Calu3 (cell line): ENCODE measurements around the gene RFTN2. TPM values are rescaled to one million over a fixed set of nuclear protein-coding genes. Genes with fewer than 3 reads are reported as not detected.
"Not testable (repeated sequence)": the region's sequence is repeated elsewhere in the genome, so short reads cannot be mapped to it uniquely, and the experiment has no call there.

ENCODE experiments used
- BruUV-seq: library from RNA; stranded (reverse); fragments of 400-500 nt; replicated peaks from 2 replicates; lab custom pipeline; 2021; lab: Mats Ljungman, UMichigan
- CTCF ChIA-PET: fragments of 300-600 bp; sonication (Branson Sonifier 250); formaldehyde crosslinking; loops from one replicate; lab custom pipeline; 2022; ENCODE audit warnings: antibody characterized with exemption; lab: Charles Lee
- DNase-seq: peaks from one replicate; pipeline ENCODE4 v3.0.0; 2022
- H3K27ac Mint-ChIP-seq: one replicate; pipeline ENCODE4 v1.8.0; 2022; ENCODE audit warnings: mixed read lengths; ENCODE audit not compliant: unreplicated experiment
- H3K27me3 Mint-ChIP-seq: one replicate; pipeline ENCODE4 v1.8.0; 2022; ENCODE audit warnings: mixed read lengths; ENCODE audit not compliant: unreplicated experiment
- H3K36me3 Mint-ChIP-seq: one replicate; pipeline ENCODE4 v1.8.0; 2022; ENCODE audit warnings: mild to moderate bottlenecking, moderate library complexity, mixed read lengths; ENCODE audit not compliant: insufficient read depth, unreplicated experiment
- H3K4me1 Mint-ChIP-seq: one replicate; pipeline ENCODE4 v1.8.0; 2022; ENCODE audit warnings: mild to moderate bottlenecking, low read depth, mixed read lengths; ENCODE audit not compliant: unreplicated experiment
- H3K4me3 Mint-ChIP-seq: one replicate; pipeline ENCODE4 v1.8.0; 2022; ENCODE audit warnings: mild to moderate bottlenecking, low read depth, moderate library complexity, mixed read lengths; ENCODE audit not compliant: unreplicated experiment
- H3K9me3 Mint-ChIP-seq: one replicate; pipeline ENCODE4 v1.8.0; 2022; ENCODE audit warnings: low read depth, mixed read lengths; ENCODE audit not compliant: unreplicated experiment
- intact Hi-C: fragments of 100-400 bp; cut with micrococcal nuclease; formaldehyde crosslinking; loops from one replicate; pipeline ENCODE4 v1.10.0; 2022; ENCODE audit not compliant: unreplicated experiment
- total RNA-seq: library from RNA; stranded (reverse); gene quantifications from 2 replicates; pipeline ENCODE4 v1.2.3, GENCODE V29; 2022
- TF ChIP-seq, protein P1 (sequence below): fragments of 200-600 bp; IDR thresholded peaks from one replicate; pipeline ENCODE4 v1.8.0; 2022; ENCODE audit warnings: antibody characterized with exemption; ENCODE audit not compliant: unreplicated experiment

RFTN2 gene
- total RNA-seq, 1 experiment from 2014 or later, result 0.05 TPM

GRCh38 chr2:197598450-197598849 lies 76.9 kb downstream of the RFTN2 start:
- BruUV-seq, result no TSS peak
- intact Hi-C loops, result no loop called here
- Mint-ChIP-seq H3K4me3 (no peak overlapping the region), H3K36me3 (no peaks in the 10 kb centered on the region), H3K4me1 (no peaks in the 10 kb centered on the region), H3K27me3 (no peaks in the 10 kb centered on the region), H3K27ac (no peak overlapping the region), H3K9me3 (no peaks in the 10 kb centered on the region)
- CTCF ChIA-PET, result no interaction called here
- TF ChIP-seq, protein P1, sequence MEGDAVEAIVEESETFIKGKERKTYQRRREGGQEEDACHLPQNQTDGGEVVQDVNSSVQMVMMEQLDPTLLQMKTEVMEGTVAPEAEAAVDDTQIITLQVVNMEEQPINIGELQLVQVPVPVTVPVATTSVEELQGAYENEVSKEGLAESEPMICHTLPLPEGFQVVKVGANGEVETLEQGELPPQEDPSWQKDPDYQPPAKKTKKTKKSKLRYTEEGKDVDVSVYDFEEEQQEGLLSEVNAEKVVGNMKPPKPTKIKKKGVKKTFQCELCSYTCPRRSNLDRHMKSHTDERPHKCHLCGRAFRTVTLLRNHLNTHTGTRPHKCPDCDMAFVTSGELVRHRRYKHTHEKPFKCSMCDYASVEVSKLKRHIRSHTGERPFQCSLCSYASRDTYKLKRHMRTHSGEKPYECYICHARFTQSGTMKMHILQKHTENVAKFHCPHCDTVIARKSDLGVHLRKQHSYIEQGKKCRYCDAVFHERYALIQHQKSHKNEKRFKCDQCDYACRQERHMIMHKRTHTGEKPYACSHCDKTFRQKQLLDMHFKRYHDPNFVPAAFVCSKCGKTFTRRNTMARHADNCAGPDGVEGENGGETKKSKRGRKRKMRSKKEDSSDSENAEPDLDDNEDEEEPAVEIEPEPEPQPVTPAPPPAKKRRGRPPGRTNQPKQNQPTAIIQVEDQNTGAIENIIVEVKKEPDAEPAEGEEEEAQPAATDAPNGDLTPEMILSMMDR, result no peak
- DNase-seq, result no peak

- Mint-ChIP-seq H3K27me3 (no peaks in the 10 kb centered on the region), H3K4me1 (no peaks in the 10 kb centered on the region), H3K9me3 (no peaks in the 10 kb centered on the region), H3K27ac (no peak overlapping the region), H3K4me3 (no peak overlapping the region), H3K36me3 (no peaks in the 10 kb centered on the region)
- intact Hi-C loops, result no loop called here
- no TSS peak for BruUV-seq
- CTCF ChIA-PET, result no interaction called here
- TF ChIP-seq, protein P1, result no peak
- DNase-seq, result no peak
Measured at GRCh38 chr2:197597166-197597565, 78.2 kb downstream of the RFTN2 start.

DNA sequence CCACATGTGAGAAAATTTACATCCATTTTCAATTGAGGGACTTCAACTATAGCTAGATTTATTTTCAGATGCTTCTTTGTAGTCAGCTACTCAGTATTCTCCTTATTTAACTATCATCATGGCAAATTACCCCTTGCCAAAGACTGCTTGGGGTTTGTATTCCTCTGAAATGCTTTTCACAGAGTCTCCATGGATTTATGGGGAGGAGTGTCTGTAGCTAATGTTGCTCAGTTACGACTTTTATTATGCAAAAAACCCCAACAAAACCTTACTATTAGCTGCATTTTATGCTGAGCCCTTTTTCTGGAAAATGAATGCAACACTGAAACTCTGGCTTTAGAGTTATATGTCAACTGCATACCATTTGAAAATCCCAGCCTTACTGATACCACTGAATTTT lies 78.6 kb downstream of the RFTN2 start:
- Mint-ChIP-seq H3K4me3 (no peak overlapping the region), H3K36me3 (no peaks in the 10 kb centered on the region), H3K27me3 (no peaks in the 10 kb centered on the region), H3K4me1 (no peaks in the 10 kb centered on the region), H3K9me3 (no peaks in the 10 kb centered on the region), H3K27ac (no peak overlapping the region)
- TF ChIP-seq, protein P1, result no peak
- no TSS peak for BruUV-seq
- no peak for DNase-seq
- intact Hi-C loops, result no loop called here
- CTCF ChIA-PET, result no interaction called here

- H3K36me3 Mint-ChIP-seq, result no peaks in the 10 kb centered on the region
- intact Hi-C loops, result no loop called here
- no TSS peak for BruUV-seq
Measured at GRCh38 chr2:197591339-197592072, 83.9 kb downstream of the RFTN2 start.

DNA sequence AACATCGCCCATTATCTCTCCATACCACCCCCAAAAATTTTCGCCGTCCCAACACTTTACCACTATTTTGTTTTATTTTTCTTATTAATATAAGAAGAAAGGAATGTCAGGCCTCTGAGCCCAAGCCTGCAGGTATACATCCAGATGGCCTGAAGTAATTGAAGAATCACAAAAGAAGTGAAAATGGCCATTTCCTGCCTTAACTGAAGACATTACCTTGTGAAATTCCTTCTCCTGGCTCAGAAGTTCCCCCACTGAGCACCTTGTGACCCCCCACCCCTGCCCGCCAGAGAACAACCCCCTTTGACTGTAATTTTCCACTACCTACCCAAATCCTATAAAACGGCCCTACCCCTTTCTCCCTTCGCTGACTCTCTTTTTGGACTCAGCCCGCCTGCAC lies 88.1 kb downstream of the RFTN2 start:
- CTCF ChIA-PET, H3K4me1 Mint-ChIP-seq, H3K4me3 Mint-ChIP-seq, H3K9me3 Mint-ChIP-seq, DNase-seq, H3K27ac Mint-ChIP-seq, BruUV-seq, H3K36me3 Mint-ChIP-seq, intact Hi-C loops, H3K27me3 Mint-ChIP-seq: not testable (repeated sequence)

More at GRCh38 chr2:197591339-197592072, 83.9 kb downstream of the RFTN2 start:
- H3K27ac Mint-ChIP-seq, result no peak overlapping the region
- CTCF ChIA-PET, result no interaction called here
- TF ChIP-seq, protein P1, result no peak
- no peaks in the 10 kb centered on the region for H3K9me3 Mint-ChIP-seq
- no peaks in the 10 kb centered on the region for H3K4me1 Mint-ChIP-seq
- DNase-seq, result no peak
- no peaks in the 10 kb centered on the region for H3K27me3 Mint-ChIP-seq
- H3K4me3 Mint-ChIP-seq, result no peak overlapping the region

GRCh38 chr2:197580166-197580565 lies 95.2 kb downstream of the RFTN2 start:
- intact Hi-C loops, H3K27me3 Mint-ChIP-seq, H3K9me3 Mint-ChIP-seq, H3K4me1 Mint-ChIP-seq, H3K4me3 Mint-ChIP-seq, DNase-seq, CTCF ChIA-PET, H3K27ac Mint-ChIP-seq, H3K36me3 Mint-ChIP-seq, BruUV-seq: not testable (repeated sequence)

DNA sequence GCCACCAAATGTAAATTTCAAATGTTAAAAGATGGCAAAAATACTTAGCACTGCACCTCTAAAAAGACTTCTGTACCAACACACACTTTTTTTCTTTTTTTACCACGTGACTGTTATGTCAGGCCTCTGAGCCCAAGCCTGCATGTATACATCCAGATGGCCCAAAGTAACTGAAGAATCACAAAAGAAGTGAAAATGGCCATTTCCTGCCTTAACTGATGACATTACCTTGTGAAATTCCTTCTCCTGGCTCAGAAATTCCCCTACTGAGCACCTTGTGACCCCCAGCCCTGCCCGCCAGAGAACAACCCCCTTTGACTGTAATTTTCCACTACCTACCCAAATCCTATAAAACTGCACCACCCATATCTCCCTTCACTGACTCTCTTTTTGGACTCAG lies 97.1 kb downstream of the RFTN2 start:
- BruUV-seq, H3K4me1 Mint-ChIP-seq, H3K27ac Mint-ChIP-seq, H3K9me3 Mint-ChIP-seq, intact Hi-C loops, DNase-seq, H3K27me3 Mint-ChIP-seq, H3K36me3 Mint-ChIP-seq, H3K4me3 Mint-ChIP-seq, CTCF ChIA-PET: not testable (repeated sequence)
